Esophagus squamous epithelium (tissue), 5 donors: ENCODE data around the gene RGL1. TPM values are rescaled to one million over a fixed set of nuclear protein-coding genes. Genes with fewer than 3 reads are reported as not detected.

Experiments
- DNase-seq: peaks from one replicate; lab custom pipeline; 2025; lab: John Stamatoyannopoulos, UW
- H3K27ac ChIP-seq, 4 donors: fragments of 200-600 bp; sonication (generic); one replicate each; pipeline ENCODE4 v1.5.1; 2016 to 2019; ENCODE audit warnings: mild to moderate bottlenecking in 1 of 4
- H3K27me3 ChIP-seq, 4 donors: fragments of 200-600 bp; sonication (generic); 1 replicate in 3 of 4; 2 replicates in 1 of 4; pipeline versions ENCODE4 v1.5.1 to v1.6.0; 2017 to 2021; ENCODE audit warnings: antibody characterized with exemption in 1 of 4
- H3K36me3 ChIP-seq, 3 donors: fragments of 200-600 bp; sonication (generic); one replicate each; pipeline ENCODE4 v1.5.1; 2016 to 2019
- H3K4me1 ChIP-seq, 3 donors: fragments of 200-600 bp; sonication (generic); one replicate each; pipeline ENCODE4 v1.5.1; 2017 to 2019
- H3K4me3 ChIP-seq, 4 donors: fragments of 200-600 bp; sonication (generic); 1 replicate in 3 of 4; 2 replicates in 1 of 4; pipeline ENCODE4 v1.5.1; 2016 to 2019; ENCODE audit warnings: mild to moderate bottlenecking in 2 of 4, moderate library complexity in 1 of 4
- H3K9me3 ChIP-seq, 3 donors: fragments of 200-600 bp; sonication (generic); one replicate each; pipeline ENCODE4 v1.5.1; 2016 to 2019
- POLR2A ChIP-seq, 4 donors: fragments of 450-650 bp; IDR thresholded peaks; one replicate each; pipeline ENCODE4 v1.6.1; 2017; ENCODE audit warnings: antibody characterized with exemption in 4 of 4, mild to moderate bottlenecking in 4 of 4, moderate library complexity in 3 of 4
- WGBS, 2 donors: methylation state at CpG; one replicate each; pipeline ENCODE4 v1.1.5; 2018; 5-methylcytosine and 5-hydroxymethylcytosine counted together
- intact Hi-C: fragments of 100-400 bp; cut with DNase I; formaldehyde crosslinking; loops from one replicate; pipeline ENCODE4 v1.15.0; 2022
- total RNA-seq, 4 donors: library from RNA; depleted of rRNA; stranded (reverse); fragments of >200 nt; gene quantifications; one replicate each; pipeline ENCODE4 v1.1.0, GENCODE V29; 2016
- TF ChIP-seq, protein P1 (sequence below), 6 experiments: fragments of 450-650 bp in 4 of 6; fragments of 200-600 bp in 2 of 6; sonication (generic) in 2 of 6; IDR thresholded peaks; one replicate each; pipeline ENCODE4 v1.5.1; 2016 to 2019; ENCODE audit warnings: antibody characterized with exemption in 6 of 6, mild to moderate bottlenecking in 4 of 6, moderate library complexity in 4 of 6
- donor health status: DM: yes; HTN: yes; CAD: no.

Gene RGL1
- total RNA-seq, 4 donors from 2014 or later: 2.3 to 16.0 (median 5.7) TPM

DNA sequence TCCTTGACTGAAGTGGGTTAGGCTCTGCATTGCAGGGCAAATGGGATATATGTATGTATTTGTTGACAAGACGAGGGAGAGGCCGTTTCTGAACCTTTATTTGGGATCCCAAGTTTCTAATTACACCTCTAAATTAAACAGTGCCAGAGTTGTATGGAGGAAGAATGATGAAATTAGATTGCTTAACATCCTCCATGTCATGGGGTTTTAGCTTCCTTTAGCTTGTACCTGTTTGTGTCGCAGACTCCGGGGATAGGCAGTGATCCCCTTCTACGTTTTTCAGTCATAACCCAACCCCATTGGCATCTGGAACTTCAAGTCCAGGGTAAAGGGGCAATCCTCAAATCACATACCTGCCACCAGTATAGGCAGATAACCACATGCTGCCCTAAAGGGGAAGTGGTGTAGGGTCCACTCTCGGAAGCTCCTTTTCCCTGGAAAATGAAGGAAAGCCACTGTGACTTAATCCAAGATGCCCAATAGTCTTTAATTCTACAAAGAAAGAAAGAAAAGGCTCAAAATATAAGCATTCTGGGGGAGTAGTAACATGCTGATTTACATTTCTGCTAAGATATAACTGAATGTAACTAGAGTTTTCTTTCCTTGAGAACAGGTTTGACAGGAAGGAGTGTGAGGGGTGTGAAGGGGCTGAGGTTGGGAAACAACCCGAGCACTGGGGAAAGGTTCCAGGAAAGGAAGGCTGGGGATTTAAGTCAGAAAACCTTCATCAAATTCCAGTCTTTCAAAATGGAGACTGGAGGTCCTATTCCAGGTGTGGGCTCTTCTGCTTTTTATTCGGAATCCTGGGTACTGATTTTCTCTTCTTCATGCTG, 77.6 kb downstream of the RGL1 start:
- Histone ChIP-seq H3K4me3 (no peak overlapping the region), H3K27me3 (no peaks in the 10 kb centered on the region), H3K36me3 (peaks cover 0 to 14% (median 0%) of the 10 kb centered on the region in 3 donors), H3K4me1 (peaks cover 8 to 45% (median 21%) of the 10 kb centered on the region in 3 donors), H3K9me3 (no peaks in the 10 kb centered on the region), H3K27ac (peak overlapping the region in 2 of 4 donors; percentile 29 to 38)
- TF ChIP-seq, protein P1, sequence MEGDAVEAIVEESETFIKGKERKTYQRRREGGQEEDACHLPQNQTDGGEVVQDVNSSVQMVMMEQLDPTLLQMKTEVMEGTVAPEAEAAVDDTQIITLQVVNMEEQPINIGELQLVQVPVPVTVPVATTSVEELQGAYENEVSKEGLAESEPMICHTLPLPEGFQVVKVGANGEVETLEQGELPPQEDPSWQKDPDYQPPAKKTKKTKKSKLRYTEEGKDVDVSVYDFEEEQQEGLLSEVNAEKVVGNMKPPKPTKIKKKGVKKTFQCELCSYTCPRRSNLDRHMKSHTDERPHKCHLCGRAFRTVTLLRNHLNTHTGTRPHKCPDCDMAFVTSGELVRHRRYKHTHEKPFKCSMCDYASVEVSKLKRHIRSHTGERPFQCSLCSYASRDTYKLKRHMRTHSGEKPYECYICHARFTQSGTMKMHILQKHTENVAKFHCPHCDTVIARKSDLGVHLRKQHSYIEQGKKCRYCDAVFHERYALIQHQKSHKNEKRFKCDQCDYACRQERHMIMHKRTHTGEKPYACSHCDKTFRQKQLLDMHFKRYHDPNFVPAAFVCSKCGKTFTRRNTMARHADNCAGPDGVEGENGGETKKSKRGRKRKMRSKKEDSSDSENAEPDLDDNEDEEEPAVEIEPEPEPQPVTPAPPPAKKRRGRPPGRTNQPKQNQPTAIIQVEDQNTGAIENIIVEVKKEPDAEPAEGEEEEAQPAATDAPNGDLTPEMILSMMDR (IDR thresholded peaks at IDR 0.05): no peak
- no peak for TF ChIP-seq POLR2A (IDR thresholded peaks at IDR 0.05)
- intact Hi-C loops: no loop called here
- 58 to 75% methylated on average over 8 of the region's 8 CpGs for WGBS, 2 donors
- DNase-seq: no peak

GRCh38 chr1:183883623-183884022, 78.7 kb downstream of the RGL1 start:
- WGBS, 2 donors: 72 to 73% methylated on average over 5 of the region's 5 CpGs
- H3K9me3 ChIP-seq: no peaks in the 10 kb centered on the region
- no peak for TF ChIP-seq POLR2A (IDR thresholded peaks at IDR 0.05)
- TF ChIP-seq, protein P1 (IDR thresholded peaks at IDR 0.05): no peak
- peaks cover 0 to 14% (median 0%) of the 10 kb centered on the region in 3 donors for H3K36me3 ChIP-seq
- no peak overlapping the region for H3K27ac ChIP-seq
- DNase-seq: no peak
- no peaks in the 10 kb centered on the region for H3K27me3 ChIP-seq
- intact Hi-C loops: no loop called here
- peaks cover 7 to 42% (median 17%) of the 10 kb centered on the region in 3 donors for H3K4me1 ChIP-seq
- no peak overlapping the region for H3K4me3 ChIP-seq

- Histone ChIP-seq H3K27ac (no peak overlapping the region), H3K9me3 (no peaks in the 10 kb centered on the region), H3K4me1 (peaks cover 7 to 47% (median 17%) of the 10 kb centered on the region in 3 donors), H3K4me3 (no peak overlapping the region), H3K27me3 (no peaks in the 10 kb centered on the region), H3K36me3 (peaks cover 0 to 19% (median 0%) of the 10 kb centered on the region in 3 donors)
- intact Hi-C loops: no loop called here
- TF ChIP-seq POLR2A (IDR thresholded peaks at IDR 0.05): no peak
- TF ChIP-seq, protein P1 (IDR thresholded peaks at IDR 0.05): no peak
- WGBS, 2 donors: 79 to 92% methylated on average over 4 of the region's 4 CpGs
- no peak for DNase-seq
Observed at GRCh38 chr1:183884526-183884925, 79.6 kb downstream of the RGL1 start.

GRCh38 chr1:183885142-183885735, 80.3 kb downstream of the RGL1 start:
- no peak for DNase-seq
- no peak overlapping the region for H3K27ac ChIP-seq
- intact Hi-C loops: no loop called here
- WGBS, 2 donors: 83 to 85% methylated on average over 1 of the region's 1 CpG
- H3K9me3 ChIP-seq: no peaks in the 10 kb centered on the region
- TF ChIP-seq, protein P1 (IDR thresholded peaks at IDR 0.05): no peak
- TF ChIP-seq POLR2A (IDR thresholded peaks at IDR 0.05): no peak
- no peak overlapping the region for H3K4me3 ChIP-seq
- peaks cover 0 to 23% (median 0%) of the 10 kb centered on the region in 3 donors for H3K36me3 ChIP-seq
- H3K27me3 ChIP-seq: no peaks in the 10 kb centered on the region
- H3K4me1 ChIP-seq: peaks cover 7 to 47% (median 17%) of the 10 kb centered on the region in 3 donors
